Astrocyte (in vitro differentiated cells and primary cell): ENCODE data around the gene MICAL2.

Experiments used
- EZH2 ChIP-seq: IDR thresholded peaks from 2 replicates; pipeline ENCODE4 v1.6.1; 2012; ENCODE audit warnings: mild to moderate bottlenecking, low read length, inconsistent platforms; ENCODE audit not compliant: insufficient read depth
- TF ChIP-seq, protein P1 (sequence below): IDR thresholded peaks from 2 replicates; pipeline ENCODE4 v1.5.1; 2011; ENCODE audit warnings: low read depth, mild to moderate bottlenecking, inconsistent platforms, low read length, moderate library complexity; ENCODE audit not compliant: insufficient read depth

DNA sequence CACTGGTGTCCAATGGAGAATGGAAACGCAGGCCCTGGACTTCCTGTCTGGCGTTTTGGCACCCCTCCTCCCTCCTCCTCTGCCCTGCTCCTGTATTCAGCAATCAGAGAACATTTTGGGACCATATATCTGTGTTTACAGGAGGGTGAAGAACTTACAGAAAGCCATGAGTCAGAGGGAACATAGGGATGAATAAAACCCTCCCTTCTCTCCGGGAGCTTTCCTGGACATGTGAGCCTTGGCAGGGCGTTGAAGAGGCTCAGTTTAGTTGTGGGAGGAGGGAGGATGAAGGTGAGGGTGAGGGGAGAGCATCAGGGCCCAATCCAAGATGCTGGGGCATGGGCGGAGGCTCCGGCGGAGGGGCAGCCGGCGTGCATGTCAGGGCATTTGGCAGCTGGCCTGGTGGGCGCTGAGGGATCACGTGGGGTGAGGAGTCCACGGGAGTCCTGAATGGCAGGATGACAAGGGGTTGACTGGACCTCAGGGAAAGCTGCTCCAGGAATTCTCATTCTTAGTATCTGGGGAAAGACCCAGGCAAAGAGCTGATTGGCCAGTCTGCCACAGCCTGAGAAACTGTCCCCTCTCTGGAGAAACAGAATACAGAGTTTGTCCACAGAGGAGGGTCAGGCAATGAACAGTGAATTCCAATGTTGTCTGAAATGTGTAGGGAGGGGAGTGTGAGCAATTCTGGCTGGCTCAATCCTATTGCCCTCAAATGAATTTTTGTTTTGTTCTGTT, 28.9 kb downstream of the MICAL2 start:
- TF ChIP-seq, protein P1, sequence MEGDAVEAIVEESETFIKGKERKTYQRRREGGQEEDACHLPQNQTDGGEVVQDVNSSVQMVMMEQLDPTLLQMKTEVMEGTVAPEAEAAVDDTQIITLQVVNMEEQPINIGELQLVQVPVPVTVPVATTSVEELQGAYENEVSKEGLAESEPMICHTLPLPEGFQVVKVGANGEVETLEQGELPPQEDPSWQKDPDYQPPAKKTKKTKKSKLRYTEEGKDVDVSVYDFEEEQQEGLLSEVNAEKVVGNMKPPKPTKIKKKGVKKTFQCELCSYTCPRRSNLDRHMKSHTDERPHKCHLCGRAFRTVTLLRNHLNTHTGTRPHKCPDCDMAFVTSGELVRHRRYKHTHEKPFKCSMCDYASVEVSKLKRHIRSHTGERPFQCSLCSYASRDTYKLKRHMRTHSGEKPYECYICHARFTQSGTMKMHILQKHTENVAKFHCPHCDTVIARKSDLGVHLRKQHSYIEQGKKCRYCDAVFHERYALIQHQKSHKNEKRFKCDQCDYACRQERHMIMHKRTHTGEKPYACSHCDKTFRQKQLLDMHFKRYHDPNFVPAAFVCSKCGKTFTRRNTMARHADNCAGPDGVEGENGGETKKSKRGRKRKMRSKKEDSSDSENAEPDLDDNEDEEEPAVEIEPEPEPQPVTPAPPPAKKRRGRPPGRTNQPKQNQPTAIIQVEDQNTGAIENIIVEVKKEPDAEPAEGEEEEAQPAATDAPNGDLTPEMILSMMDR: no peak
- TF ChIP-seq EZH2: no peak
